ENCODE measurements around the gene NUCKS1.

DNA sequence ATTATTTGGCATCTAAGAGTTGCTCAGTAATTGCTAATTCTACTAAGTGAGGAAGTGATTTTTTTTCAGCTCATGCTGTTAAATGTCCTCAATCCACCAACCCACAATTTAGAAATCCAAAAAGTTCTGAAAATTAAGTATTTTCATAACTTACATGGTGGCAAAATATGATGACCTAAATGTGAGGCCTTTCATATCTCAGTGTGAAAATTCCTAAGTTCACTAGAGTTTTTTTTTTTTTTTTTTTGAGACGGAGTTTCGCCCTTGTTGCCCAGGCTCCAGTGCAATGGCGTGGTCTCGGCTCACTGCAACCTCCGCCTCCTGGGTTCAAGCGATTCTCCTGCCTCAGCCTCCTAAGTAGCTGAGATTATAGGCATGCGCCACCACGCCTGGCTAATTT lies 5.6 kb downstream of the NUCKS1 start:
- TF ChIP-seq, protein P1, sequence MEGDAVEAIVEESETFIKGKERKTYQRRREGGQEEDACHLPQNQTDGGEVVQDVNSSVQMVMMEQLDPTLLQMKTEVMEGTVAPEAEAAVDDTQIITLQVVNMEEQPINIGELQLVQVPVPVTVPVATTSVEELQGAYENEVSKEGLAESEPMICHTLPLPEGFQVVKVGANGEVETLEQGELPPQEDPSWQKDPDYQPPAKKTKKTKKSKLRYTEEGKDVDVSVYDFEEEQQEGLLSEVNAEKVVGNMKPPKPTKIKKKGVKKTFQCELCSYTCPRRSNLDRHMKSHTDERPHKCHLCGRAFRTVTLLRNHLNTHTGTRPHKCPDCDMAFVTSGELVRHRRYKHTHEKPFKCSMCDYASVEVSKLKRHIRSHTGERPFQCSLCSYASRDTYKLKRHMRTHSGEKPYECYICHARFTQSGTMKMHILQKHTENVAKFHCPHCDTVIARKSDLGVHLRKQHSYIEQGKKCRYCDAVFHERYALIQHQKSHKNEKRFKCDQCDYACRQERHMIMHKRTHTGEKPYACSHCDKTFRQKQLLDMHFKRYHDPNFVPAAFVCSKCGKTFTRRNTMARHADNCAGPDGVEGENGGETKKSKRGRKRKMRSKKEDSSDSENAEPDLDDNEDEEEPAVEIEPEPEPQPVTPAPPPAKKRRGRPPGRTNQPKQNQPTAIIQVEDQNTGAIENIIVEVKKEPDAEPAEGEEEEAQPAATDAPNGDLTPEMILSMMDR (conservative IDR thresholded peaks at IDR 0.05): no peak
- no peak for TF ChIP-seq EZH2 (IDR thresholded peaks at IDR 0.05; ENCODE audit: low read depth)

Measured in PC-9 (cell line).